ENCODE measurements around the gene CLSTN3.

Gene CLSTN3

DNA sequence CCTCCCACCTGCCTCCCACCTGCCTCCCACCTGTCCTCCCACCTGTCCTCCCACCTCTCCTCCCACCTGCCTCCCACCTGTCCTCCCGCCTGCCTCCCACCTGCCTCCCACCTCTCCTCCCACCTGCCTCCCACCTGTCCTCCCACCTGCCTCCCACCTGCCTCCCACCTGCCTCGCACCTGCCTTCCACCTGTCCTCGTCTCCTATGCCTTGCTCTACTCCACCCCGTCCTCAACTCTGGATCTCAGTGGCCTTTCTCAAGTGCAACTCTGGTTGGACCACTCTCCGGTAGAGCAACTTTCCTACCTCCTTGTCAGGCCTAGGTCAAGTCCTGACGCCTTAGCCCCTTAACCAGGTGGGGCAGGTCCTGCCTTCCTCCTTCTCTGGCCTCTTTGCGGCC, 30.0 kb downstream of the CLSTN3 start:
- Histone ChIP-seq H3K27me3 (replicated peaks; ENCODE audit: insufficient read depth, low read length) (no peaks in the 10 kb centered on the region; the same call in 1 of the 2 replicates), H3K4me2 (ENCODE audit: low read depth, low read length) (no peak overlapping the region), H3K9me3 (replicated peaks; ENCODE audit: insufficient read depth, low read length) (no peaks in the 10 kb centered on the region), H3K4me3 (ENCODE audit: low read length) (no peak overlapping the region), H3K4me1 (ENCODE audit: low read length) (no peaks in the 10 kb centered on the region), H3K36me3 (replicated peaks; ENCODE audit: insufficient read depth, low read length) (no peaks in the 10 kb centered on the region), H3K27ac (ENCODE audit: low read length) (no peak overlapping the region), H3F3A (ENCODE audit: insufficient read depth, low read length) (no peaks in the 10 kb centered on the region), H3K79me2 (ENCODE audit: low read length) (no peaks in the 10 kb centered on the region), H3K9me2 (replicated peaks; ENCODE audit: insufficient read depth, low read length) (no peaks in the 10 kb centered on the region), H2AFZ (ENCODE audit: low read length) (no peak overlapping the region), H4K20me1 (ENCODE audit: insufficient read depth, low read length) (no peaks in the 10 kb centered on the region), H3K9ac (ENCODE audit: low read length) (no peak overlapping the region)
- DNase-seq, result no peak
- TF ChIP-seq, protein P1, sequence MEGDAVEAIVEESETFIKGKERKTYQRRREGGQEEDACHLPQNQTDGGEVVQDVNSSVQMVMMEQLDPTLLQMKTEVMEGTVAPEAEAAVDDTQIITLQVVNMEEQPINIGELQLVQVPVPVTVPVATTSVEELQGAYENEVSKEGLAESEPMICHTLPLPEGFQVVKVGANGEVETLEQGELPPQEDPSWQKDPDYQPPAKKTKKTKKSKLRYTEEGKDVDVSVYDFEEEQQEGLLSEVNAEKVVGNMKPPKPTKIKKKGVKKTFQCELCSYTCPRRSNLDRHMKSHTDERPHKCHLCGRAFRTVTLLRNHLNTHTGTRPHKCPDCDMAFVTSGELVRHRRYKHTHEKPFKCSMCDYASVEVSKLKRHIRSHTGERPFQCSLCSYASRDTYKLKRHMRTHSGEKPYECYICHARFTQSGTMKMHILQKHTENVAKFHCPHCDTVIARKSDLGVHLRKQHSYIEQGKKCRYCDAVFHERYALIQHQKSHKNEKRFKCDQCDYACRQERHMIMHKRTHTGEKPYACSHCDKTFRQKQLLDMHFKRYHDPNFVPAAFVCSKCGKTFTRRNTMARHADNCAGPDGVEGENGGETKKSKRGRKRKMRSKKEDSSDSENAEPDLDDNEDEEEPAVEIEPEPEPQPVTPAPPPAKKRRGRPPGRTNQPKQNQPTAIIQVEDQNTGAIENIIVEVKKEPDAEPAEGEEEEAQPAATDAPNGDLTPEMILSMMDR (IDR thresholded peaks at IDR 0.05; ENCODE audit: low read length), result no peak
- TF ChIP-seq EZH2 (optimal IDR thresholded peaks at IDR 0.05; ENCODE audit: low read depth, low read length) (no peak), EZH2phosphoT487 (IDR thresholded peaks at IDR 0.05; ENCODE audit: low read length) (no peak)

DNA sequence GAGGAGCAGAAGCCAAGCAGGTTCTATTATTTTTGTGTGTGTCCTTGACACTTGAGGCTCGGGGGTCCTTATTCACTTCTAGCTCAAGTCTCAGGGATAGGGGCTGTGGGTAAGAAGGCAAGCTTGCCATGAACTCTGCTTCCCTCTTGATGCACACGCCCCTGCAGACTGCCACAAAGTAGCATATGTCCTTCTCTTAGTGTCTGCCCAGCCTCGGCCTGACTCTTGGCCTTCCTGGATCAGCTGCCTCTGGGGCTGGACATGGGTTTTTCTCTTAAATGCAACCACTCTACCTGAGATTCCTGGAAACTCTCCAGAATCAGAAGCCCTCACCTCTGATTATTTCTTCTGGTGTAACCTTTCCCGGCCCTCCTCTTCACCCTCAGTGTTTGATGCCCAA, 31.2 kb downstream of the CLSTN3 start:
- Histone ChIP-seq H3K9ac (ENCODE audit: low read length) (no peak overlapping the region), H3K9me3 (replicated peaks; ENCODE audit: insufficient read depth, low read length) (no peaks in the 10 kb centered on the region), H3K36me3 (replicated peaks; ENCODE audit: insufficient read depth, low read length) (no peaks in the 10 kb centered on the region), H3K4me2 (ENCODE audit: low read depth, low read length) (no peak overlapping the region), H2AFZ (ENCODE audit: low read length) (no peak overlapping the region), H3K4me3 (ENCODE audit: low read length) (no peak overlapping the region), H3K79me2 (ENCODE audit: low read length) (no peaks in the 10 kb centered on the region), H3K27ac (ENCODE audit: low read length) (no peak overlapping the region), H3K9me2 (replicated peaks; ENCODE audit: insufficient read depth, low read length) (no peaks in the 10 kb centered on the region), H4K20me1 (ENCODE audit: insufficient read depth, low read length) (no peaks in the 10 kb centered on the region), H3F3A (ENCODE audit: insufficient read depth, low read length) (no peaks in the 10 kb centered on the region), H3K27me3 (replicated peaks; ENCODE audit: insufficient read depth, low read length) (no peaks in the 10 kb centered on the region; the same call in 1 of the 2 replicates), H3K4me1 (ENCODE audit: low read length) (no peaks in the 10 kb centered on the region)
- DNase-seq, result no peak
- TF ChIP-seq EZH2phosphoT487 (IDR thresholded peaks at IDR 0.05; ENCODE audit: low read length), result no peak
- TF ChIP-seq, protein P1 (IDR thresholded peaks at IDR 0.05; ENCODE audit: low read length), result no peak

DNA sequence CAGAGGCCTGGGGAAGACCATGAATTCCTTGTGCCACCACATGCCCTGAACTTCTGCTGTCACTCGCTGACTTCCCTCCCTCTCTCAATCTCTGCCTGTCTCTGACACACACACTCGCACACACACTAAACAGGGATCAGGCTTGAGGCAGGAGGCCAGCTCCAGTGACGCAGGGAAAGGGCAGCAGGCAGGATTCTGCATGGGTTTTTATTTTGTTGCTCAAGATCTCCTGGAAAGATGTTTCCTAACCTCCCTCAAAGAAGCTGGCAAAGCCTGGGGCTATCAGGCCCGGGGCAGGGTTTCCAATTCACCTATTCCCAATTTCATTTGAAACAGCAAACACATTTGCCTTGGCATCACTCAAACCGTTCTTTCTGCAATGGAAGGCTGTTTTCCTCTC, 31.6 kb downstream of the CLSTN3 start:
- H3K27me3 ChIP-seq (replicated peaks; ENCODE audit: insufficient read depth, low read length), result no peaks in the 10 kb centered on the region; the same call in 1 of the 2 replicates
- no peak overlapping the region for H3K4me3 ChIP-seq (ENCODE audit: low read length)
- no peaks in the 10 kb centered on the region for H3K9me2 ChIP-seq (replicated peaks; ENCODE audit: insufficient read depth, low read length)
- TF ChIP-seq EZH2 (optimal IDR thresholded peaks at IDR 0.05; ENCODE audit: low read depth, low read length) (no peak), EZH2phosphoT487 (IDR thresholded peaks at IDR 0.05; ENCODE audit: low read length) (no peak)
- TF ChIP-seq, protein P1 (IDR thresholded peaks at IDR 0.05; ENCODE audit: low read length), result no peak
- no peaks in the 10 kb centered on the region for H3K9me3 ChIP-seq (replicated peaks; ENCODE audit: insufficient read depth, low read length)
- no peak for DNase-seq
- no peak overlapping the region for H3K27ac ChIP-seq (ENCODE audit: low read length)
- H3K4me2 ChIP-seq (ENCODE audit: low read depth, low read length), result no peak overlapping the region
- no peaks in the 10 kb centered on the region for H3K4me1 ChIP-seq (ENCODE audit: low read length)
- H4K20me1 ChIP-seq (ENCODE audit: insufficient read depth, low read length), result no peaks in the 10 kb centered on the region
- no peaks in the 10 kb centered on the region for H3F3A ChIP-seq (ENCODE audit: insufficient read depth, low read length)
- H3K36me3 ChIP-seq (replicated peaks; ENCODE audit: insufficient read depth, low read length), result no peaks in the 10 kb centered on the region
- H2AFZ ChIP-seq (ENCODE audit: low read length), result no peak overlapping the region
- H3K9ac ChIP-seq (ENCODE audit: low read length), result no peak overlapping the region
- H3K79me2 ChIP-seq (ENCODE audit: low read length), result no peaks in the 10 kb centered on the region
